ENCODE measurements around the gene PDPN. TPM values are rescaled to one million over a fixed set of nuclear protein-coding genes. Genes with fewer than 3 reads are reported as not detected.

Gene PDPN
- total and polyA plus RNA-seq, 10 donors, result 0.09 to 1.9 (median 0.38) TPM; not detected in 4

DNA sequence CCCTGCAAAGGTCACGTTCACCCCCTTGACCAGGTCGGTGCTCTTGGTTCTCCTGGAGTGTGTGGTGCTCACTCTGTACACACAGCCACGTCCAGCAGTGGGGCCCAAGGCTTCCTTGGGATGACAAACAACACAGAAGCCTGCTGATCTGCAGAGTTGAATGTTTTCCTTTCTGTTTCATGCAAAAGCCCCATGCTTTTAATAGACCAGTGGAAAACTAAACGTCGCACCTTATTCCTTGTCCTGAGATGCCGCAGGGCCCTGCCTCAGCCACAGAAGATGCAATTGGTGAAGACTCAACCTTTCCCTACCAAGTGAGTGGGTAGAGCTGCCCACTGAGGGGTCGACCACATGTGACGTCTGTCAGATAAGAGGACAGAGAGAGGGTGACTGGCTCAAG is 5.8 kb upstream of the PDPN start:
- TF ChIP-seq POLR2AphosphoS5 (IDR thresholded peaks at IDR 0.05), result no peak
- no peaks in the 10 kb centered on the region for H3K36me3 ChIP-seq
- intact Hi-C loops (cut with DNase I; ENCODE audit: low total_unique reads), result no loop called here
- H3K27ac ChIP-seq, result no peak overlapping the region
- WGBS, 5 donors, result 74 to 80% (median 76%) methylated on average over 8 of the region's 8 CpGs
- DNase-seq, result no peak
- H3K4me3 ChIP-seq, result no peak overlapping the region
- H3K27me3 ChIP-seq (replicated peaks in 1 of 7), result peaks cover 0 to 92% (median 20%) of the 10 kb centered on the region in 7 donors
- H3K9me3 ChIP-seq, result no peaks in the 10 kb centered on the region
- H3K4me1 ChIP-seq, result no peaks in the 10 kb centered on the region

- no peaks in the 10 kb centered on the region for H3K36me3 ChIP-seq
- peaks cover 0 to 10% (median 0%) of the 10 kb centered on the region in 6 donors for H3K4me1 ChIP-seq
- no peak overlapping the region for H3K4me3 ChIP-seq
- no peaks in the 10 kb centered on the region for H3K9me3 ChIP-seq
- TF ChIP-seq POLR2A (IDR thresholded peaks at IDR 0.05) (no peak), POLR2AphosphoS5 (IDR thresholded peaks at IDR 0.05) (no peak), CTCF (IDR thresholded peaks at IDR 0.05 in 8 of 11, conservative IDR thresholded peaks at IDR 0.05 in 3 of 11) (no peak)
- peaks cover 0 to 99% (median 55%) of the 10 kb centered on the region in 7 donors for H3K27me3 ChIP-seq (replicated peaks in 1 of 7)
- no peak overlapping the region for H3K27ac ChIP-seq
- WGBS, 5 donors, result 72 to 77% (median 74%) methylated on average over 5 of the region's 5 CpGs
- intact Hi-C loops (cut with DNase I; ENCODE audit: low total_unique reads), result no loop called here
- no peak for DNase-seq
Measured at GRCh38 chr1:13581446-13581845, 2.2 kb upstream of the PDPN start.

DNA sequence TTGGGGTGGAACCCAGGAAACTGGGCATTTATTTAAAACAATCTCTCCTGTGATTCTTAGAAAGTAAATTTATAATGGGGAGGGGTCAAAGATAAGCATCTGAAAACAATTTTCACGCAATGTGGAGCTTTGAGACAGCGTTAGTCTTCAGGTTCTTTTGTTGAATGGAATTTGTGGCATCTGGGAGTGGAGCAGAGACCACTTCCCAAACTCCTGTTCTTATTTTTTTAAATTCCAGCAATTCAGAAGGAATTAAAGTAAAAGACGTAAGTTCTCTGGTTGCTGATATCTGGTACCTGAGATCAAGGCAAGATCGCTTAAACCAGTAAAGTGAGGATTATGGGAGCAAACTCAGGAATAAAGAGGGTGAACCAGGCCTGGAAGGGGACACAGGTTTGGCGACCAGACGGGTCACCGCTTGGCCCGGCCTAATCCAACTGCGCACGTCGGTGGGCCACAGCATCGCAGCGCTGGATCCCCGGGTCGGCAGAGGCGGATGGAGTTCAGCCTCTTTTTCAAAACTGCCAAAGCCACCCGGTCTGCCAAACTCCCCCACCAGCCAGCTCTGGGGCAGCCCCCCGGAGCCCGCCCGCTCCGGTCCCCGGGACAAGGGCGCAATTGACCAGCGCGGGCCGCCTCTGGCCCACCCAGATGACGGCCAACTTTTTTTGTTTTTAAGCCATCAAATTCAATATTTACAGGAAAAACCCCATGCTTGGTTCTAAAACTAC is 754 bp upstream of the PDPN start:
- no peak for DNase-seq
- peak overlapping the region in 1 of 8 donors; percentile 6 for H3K4me3 ChIP-seq
- no peak for TF ChIP-seq POLR2AphosphoS5 (IDR thresholded peaks at IDR 0.05)
- no peak for TF ChIP-seq POLR2A (IDR thresholded peaks at IDR 0.05)
- TF ChIP-seq CTCF (IDR thresholded peaks at IDR 0.05 in 8 of 11, conservative IDR thresholded peaks at IDR 0.05 in 3 of 11), result no peak
- H3K27ac ChIP-seq, result no peak overlapping the region
- intact Hi-C loops (cut with DNase I; ENCODE audit: low total_unique reads), result no loop called here
- H3K9me3 ChIP-seq, result no peaks in the 10 kb centered on the region
- no peaks in the 10 kb centered on the region for H3K36me3 ChIP-seq
- H3K27me3 ChIP-seq (replicated peaks in 1 of 7), result peaks cover 0 to 99% (median 51%) of the 10 kb centered on the region in 7 donors
- peaks cover 0 to 10% (median 0%) of the 10 kb centered on the region in 6 donors for H3K4me1 ChIP-seq
- WGBS, 5 donors, result 25 to 36% (median 27%) methylated on average over 27 of the region's 27 CpGs

GRCh38 chr1:13583966-13584791 is 547 bp downstream of the PDPN start:
- Histone ChIP-seq H3K9me3 (no peaks in the 10 kb centered on the region), H3K4me3 (no peak overlapping the region), H3K36me3 (no peaks in the 10 kb centered on the region), H3K27ac (no peak overlapping the region), H3K27me3 (replicated peaks in 1 of 7) (peaks cover 0 to 94% (median 47%) of the 10 kb centered on the region in 7 donors), H3K4me1 (peaks cover 0 to 10% (median 0%) of the 10 kb centered on the region in 6 donors)
- intact Hi-C loops (cut with DNase I; ENCODE audit: low total_unique reads), result no loop called here
- TF ChIP-seq CTCF (IDR thresholded peaks at IDR 0.05 in 8 of 11, conservative IDR thresholded peaks at IDR 0.05 in 3 of 11) (no peak), POLR2AphosphoS5 (IDR thresholded peaks at IDR 0.05) (no peak), POLR2A (IDR thresholded peaks at IDR 0.05) (no peak)
- no peak for DNase-seq
- WGBS, 5 donors, result 11 to 26% (median 12%) methylated on average over 17 to 47 of the region's 47 CpGs
